MCF 10A (cell line): Measurements from ENCODE around the gene NOC4L. TPM values are rescaled to one million over a fixed set of nuclear protein-coding genes. Genes with fewer than 3 reads are reported as not detected.

ENCODE experiments used
- BruUV-seq: library from RNA; stranded (reverse); fragments of 400-500 nt; replicated peaks from 2 replicates; lab custom pipeline; 2021; lab: Mats Ljungman, UMichigan
- CTCF ChIA-PET: fragments of 300-600 bp; sonication (Branson Sonifier 250); formaldehyde crosslinking; extraction: SDS; loops from one replicate; lab custom pipeline; 2021; ENCODE audit warnings: antibody characterized with exemption, inconsistent platforms; lab: Yijun Ruan, JAX
- POLR2A ChIA-PET: fragments of 300-600, 350-650 bp; sonication (Branson Sonifier 250); formaldehyde crosslinking; extraction: SDS; loops from one replicate; lab custom pipeline; 2020; ENCODE audit warnings: antibody characterized with exemption, inconsistent platforms; lab: Yijun Ruan, JAX
- DNase-seq: peaks from one replicate; pipeline ENCODE4 v3.0.0-alpha.2; 2018; ENCODE audit not compliant: unreplicated experiment
- H3K27ac Mint-ChIP-seq: one replicate; pipeline ENCODE4 v1.8.0; 2022; ENCODE audit warnings: mild to moderate bottlenecking, low read depth, mixed read lengths; ENCODE audit not compliant: unreplicated experiment
- H3K27me3 Mint-ChIP-seq: one replicate; pipeline ENCODE4 v1.8.0; 2022; ENCODE audit warnings: mixed read lengths; ENCODE audit not compliant: insufficient read depth, unreplicated experiment
- H3K36me3 Mint-ChIP-seq: one replicate; pipeline ENCODE4 v1.8.0; 2022; ENCODE audit warnings: mild to moderate bottlenecking, moderate library complexity, mixed read lengths; ENCODE audit not compliant: insufficient read depth, unreplicated experiment
- H3K4me1 Mint-ChIP-seq: one replicate; pipeline ENCODE4 v1.8.0; 2022; ENCODE audit warnings: mixed read lengths; ENCODE audit not compliant: insufficient read depth, unreplicated experiment
- H3K4me3 Mint-ChIP-seq: one replicate; pipeline ENCODE4 v1.8.0; 2022; ENCODE audit warnings: mild to moderate bottlenecking, moderate library complexity, mixed read lengths; ENCODE audit not compliant: unreplicated experiment
- H3K9me3 Mint-ChIP-seq: one replicate; pipeline ENCODE4 v1.8.0; 2022; ENCODE audit warnings: mixed read lengths; ENCODE audit not compliant: unreplicated experiment
- CTCF ChIP-seq: fragments of 200-600 bp; IDR thresholded peaks from one replicate; pipeline ENCODE4 v1.8.0; 2022; ENCODE audit warnings: antibody characterized with exemption, mild to moderate bottlenecking; ENCODE audit not compliant: unreplicated experiment
- intact Hi-C: fragments of 100-400 bp; cut with micrococcal nuclease; formaldehyde crosslinking; loops from 2 replicates; pipeline ENCODE4 v1.14.1; 2022
- total RNA-seq: library from RNA; stranded (reverse); gene quantifications from 2 replicates; pipeline ENCODE4 v1.2.3, GENCODE V29; 2022

The NOC4L gene
- total RNA-seq, 1 experiment from 2014 or later, result 32.0 TPM

GRCh38 chr12:132171293-132171967, 27.2 kb downstream of the NOC4L start:
- Mint-ChIP-seq H3K9me3 (peaks cover 10% of the 10 kb centered on the region), H3K4me3 (no peak overlapping the region), H3K27ac (no peak overlapping the region), H3K36me3 (peaks cover 6% of the 10 kb centered on the region), H3K27me3 (peaks cover 33% of the 10 kb centered on the region), H3K4me1 (no peaks in the 10 kb centered on the region)
- CTCF ChIA-PET, result interaction anchor here (0.6 kb wide), 2 partner anchors 390 to 462 kb away, joined by 4 read pairs; no protein-coding TSS in a partner anchor
- intact Hi-C loops, result no loop called here
- no peak for DNase-seq
- no TSS peak for BruUV-seq
- TF ChIP-seq CTCF, result no peak
- POLR2A ChIA-PET, result no interaction called here

- intact Hi-C loops, result no loop called here
- POLR2A ChIA-PET, result no interaction called here
- Mint-ChIP-seq H3K36me3 (peaks cover 6% of the 10 kb centered on the region), H3K4me3 (no peak overlapping the region), H3K27me3 (peaks cover 33% of the 10 kb centered on the region), H3K27ac (no peak overlapping the region), H3K4me1 (no peaks in the 10 kb centered on the region), H3K9me3 (peaks cover 4% of the 10 kb centered on the region)
- no peak for DNase-seq
- TF ChIP-seq CTCF, result no peak
- CTCF ChIA-PET, result interaction anchor here (0.6 kb wide), 1 partner anchor 391 kb away, joined by 4 read pairs; no protein-coding TSS in a partner anchor
- BruUV-seq, result no TSS peak
Observed at GRCh38 chr12:132171968-132172521, 27.8 kb downstream of the NOC4L start.

- TF ChIP-seq CTCF, result no peak
- no peaks in the 10 kb centered on the region for H3K4me1 Mint-ChIP-seq
- peaks cover 6% of the 10 kb centered on the region for H3K36me3 Mint-ChIP-seq
- no TSS peak for BruUV-seq
- H3K9me3 Mint-ChIP-seq, result no peaks in the 10 kb centered on the region
- H3K4me3 Mint-ChIP-seq, result no peak overlapping the region
- ChIA-PET CTCF (interaction anchor here (0.6 kb wide), 1 partner anchor 9 kb away, joined by 3 read pairs; no protein-coding TSS in a partner anchor), POLR2A (no interaction called here)
- intact Hi-C loops, result no loop called here
- no peak overlapping the region for H3K27ac Mint-ChIP-seq
- H3K27me3 Mint-ChIP-seq, result peaks cover 33% of the 10 kb centered on the region
- DNase-seq, result no peak
Observed at GRCh38 chr12:132172619-132173018, 28.4 kb downstream of the NOC4L start.

- POLR2A ChIA-PET, result no interaction called here
- no TSS peak for BruUV-seq
- no peak for TF ChIP-seq CTCF
Observed at GRCh38 chr12:132173135-132174014, 29.1 kb downstream of the NOC4L start.

More at GRCh38 chr12:132173135-132174014, 29.1 kb downstream of the NOC4L start:
- CTCF ChIA-PET, result interaction anchor here (0.6 kb wide), 1 partner anchor 10 kb away, joined by 3 read pairs; no protein-coding TSS in a partner anchor
- intact Hi-C loops, result no loop called here
- no peak for DNase-seq
- Mint-ChIP-seq H3K4me3 (no peak overlapping the region), H3K27me3 (peaks cover 38% of the 10 kb centered on the region), H3K9me3 (no peaks in the 10 kb centered on the region), H3K27ac (no peak overlapping the region), H3K4me1 (no peaks in the 10 kb centered on the region), H3K36me3 (peaks cover 6% of the 10 kb centered on the region)
